ENCODE data around the gene AP1S2.

Gene AP1S2

GRCh38 chrX:15894724-15895123 is 40.1 kb upstream of the AP1S2 start:
- DNase-seq (no peak), ATAC-seq (ENCODE audit: insufficient read depth, low read depth) (no peak)
- TF ChIP-seq CTCF (IDR thresholded peaks at IDR 0.05; ENCODE audit: borderline replicate concordance, extremely low read depth, low read length, poor library complexity, severe bottlenecking) = no peak
- no peak for TF ChIP-seq EZH2 (IDR thresholded peaks at IDR 0.05; ENCODE audit: borderline replicate concordance, low read depth, low read length, severe bottlenecking)
- no peaks in the 10 kb centered on the region for H3K36me3 ChIP-seq (ENCODE audit: insufficient read depth, low read length)
- H2AFZ ChIP-seq (ENCODE audit: low read depth, low read length) = no peak overlapping the region
- H3K9me3 ChIP-seq (ENCODE audit: insufficient read depth, low read length, severe bottlenecking) = no peaks in the 10 kb centered on the region
- H3K4me1 ChIP-seq (ENCODE audit: insufficient read depth, low read length) = no peaks in the 10 kb centered on the region
- no peak overlapping the region for H3K27ac ChIP-seq (ENCODE audit: low read length)
- no peaks in the 10 kb centered on the region for H3K27me3 ChIP-seq (ENCODE audit: insufficient read depth, low read length, poor library complexity)
- no peak overlapping the region for H3K4me3 ChIP-seq (ENCODE audit: low read depth in 1 of 2, low read length in 2 of 2)
- no peak overlapping the region for H3K9ac ChIP-seq (ENCODE audit: low read depth, low read length)
- no peaks in the 10 kb centered on the region for H3K79me2 ChIP-seq (ENCODE audit: insufficient read depth, low read length)
- no peaks in the 10 kb centered on the region for H4K20me1 ChIP-seq (ENCODE audit: insufficient read depth, low read length)
- H3K4me2 ChIP-seq (ENCODE audit: insufficient read depth, low read length) = no peak overlapping the region

GRCh38 chrX:15890463-15890862 is 35.9 kb upstream of the AP1S2 start:
- no peak for DNase-seq
- ATAC-seq (ENCODE audit: insufficient read depth, low read depth) = no peak
- TF ChIP-seq CTCF (IDR thresholded peaks at IDR 0.05; ENCODE audit: borderline replicate concordance, extremely low read depth, low read length, poor library complexity, severe bottlenecking) (no peak), EZH2 (IDR thresholded peaks at IDR 0.05; ENCODE audit: borderline replicate concordance, low read depth, low read length, severe bottlenecking) (no peak)

GRCh38 chrX:15888062-15888461 is 33.4 kb upstream of the AP1S2 start:
- Histone ChIP-seq H3K4me2 (ENCODE audit: insufficient read depth, low read length) (no peak overlapping the region), H3K79me2 (ENCODE audit: insufficient read depth, low read length) (no peaks in the 10 kb centered on the region), H4K20me1 (ENCODE audit: insufficient read depth, low read length) (no peaks in the 10 kb centered on the region), H3K9ac (ENCODE audit: low read depth, low read length) (no peak overlapping the region), H2AFZ (ENCODE audit: low read depth, low read length) (no peak overlapping the region), H3K9me3 (ENCODE audit: insufficient read depth, low read length, severe bottlenecking) (no peaks in the 10 kb centered on the region), H3K27ac (ENCODE audit: low read length) (no peak overlapping the region), H3K4me1 (ENCODE audit: insufficient read depth, low read length) (no peaks in the 10 kb centered on the region), H3K27me3 (ENCODE audit: insufficient read depth, low read length, poor library complexity) (no peaks in the 10 kb centered on the region), H3K4me3 (ENCODE audit: low read depth in 1 of 2, low read length in 2 of 2) (no peak overlapping the region), H3K36me3 (ENCODE audit: insufficient read depth, low read length) (no peaks in the 10 kb centered on the region)
- TF ChIP-seq CTCF (IDR thresholded peaks at IDR 0.05; ENCODE audit: borderline replicate concordance, extremely low read depth, low read length, poor library complexity, severe bottlenecking) (no peak), EZH2 (IDR thresholded peaks at IDR 0.05; ENCODE audit: borderline replicate concordance, low read depth, low read length, severe bottlenecking) (no peak)
- no peak for ATAC-seq (ENCODE audit: insufficient read depth, low read depth)
- DNase-seq = no peak

More at GRCh38 chrX:15890463-15890862, 35.9 kb upstream of the AP1S2 start:
- no peak overlapping the region for H2AFZ ChIP-seq (ENCODE audit: low read depth, low read length)
- H3K4me2 ChIP-seq (ENCODE audit: insufficient read depth, low read length) = no peak overlapping the region
- H3K9ac ChIP-seq (ENCODE audit: low read depth, low read length) = no peak overlapping the region
- no peak overlapping the region for H3K4me3 ChIP-seq (ENCODE audit: low read depth in 1 of 2, low read length in 2 of 2)
- H3K27ac ChIP-seq (ENCODE audit: low read length) = no peak overlapping the region
- H3K27me3 ChIP-seq (ENCODE audit: insufficient read depth, low read length, poor library complexity) = no peaks in the 10 kb centered on the region
- no peaks in the 10 kb centered on the region for H3K4me1 ChIP-seq (ENCODE audit: insufficient read depth, low read length)
- no peaks in the 10 kb centered on the region for H3K9me3 ChIP-seq (ENCODE audit: insufficient read depth, low read length, severe bottlenecking)
- no peaks in the 10 kb centered on the region for H3K79me2 ChIP-seq (ENCODE audit: insufficient read depth, low read length)
- H3K36me3 ChIP-seq (ENCODE audit: insufficient read depth, low read length) = no peaks in the 10 kb centered on the region
- H4K20me1 ChIP-seq (ENCODE audit: insufficient read depth, low read length) = no peaks in the 10 kb centered on the region

- no peak for TF ChIP-seq CTCF (IDR thresholded peaks at IDR 0.05; ENCODE audit: borderline replicate concordance, extremely low read depth, low read length, poor library complexity, severe bottlenecking)
- TF ChIP-seq EZH2 (IDR thresholded peaks at IDR 0.05; ENCODE audit: borderline replicate concordance, low read depth, low read length, severe bottlenecking) = no peak
Measured at GRCh38 chrX:15883540-15883863, 28.9 kb upstream of the AP1S2 start.

More at GRCh38 chrX:15883540-15883863, 28.9 kb upstream of the AP1S2 start:
- no peak overlapping the region for H3K27ac ChIP-seq (ENCODE audit: low read length)
- no peak overlapping the region for H2AFZ ChIP-seq (ENCODE audit: low read depth, low read length)
- no peak overlapping the region for H3K4me3 ChIP-seq (ENCODE audit: low read depth in 1 of 2, low read length in 2 of 2)
- no peaks in the 10 kb centered on the region for H3K36me3 ChIP-seq (ENCODE audit: insufficient read depth, low read length)
- H3K27me3 ChIP-seq (ENCODE audit: insufficient read depth, low read length, poor library complexity) = no peaks in the 10 kb centered on the region
- DNase-seq (no peak), ATAC-seq (ENCODE audit: insufficient read depth, low read depth) (no peak)
- H3K4me1 ChIP-seq (ENCODE audit: insufficient read depth, low read length) = no peaks in the 10 kb centered on the region
- no peaks in the 10 kb centered on the region for H4K20me1 ChIP-seq (ENCODE audit: insufficient read depth, low read length)
- no peaks in the 10 kb centered on the region for H3K9me3 ChIP-seq (ENCODE audit: insufficient read depth, low read length, severe bottlenecking)
- no peak overlapping the region for H3K9ac ChIP-seq (ENCODE audit: low read depth, low read length)
- no peak overlapping the region for H3K4me2 ChIP-seq (ENCODE audit: insufficient read depth, low read length)
- H3K79me2 ChIP-seq (ENCODE audit: insufficient read depth, low read length) = no peaks in the 10 kb centered on the region

Data from DND-41 (cell line).